Progenitor cell of endocrine pancreas (in vitro differentiated cells): Measurements from ENCODE around the gene CFAP57. TPM values are rescaled to one million over a fixed set of nuclear protein-coding genes. Genes with fewer than 3 reads are reported as not detected.
A peak's percentile ranks its signal among the peaks of the same experiment; 100 is the strongest.

Experiments used
- DNase-seq: peaks from one replicate; pipeline ENCODE4 v3.0.0; 2021; ENCODE audit warnings: low spot score; ENCODE audit not compliant: unreplicated experiment
- H3K27ac Mint-ChIP-seq: 2 replicates; pipeline ENCODE4 v1.8.0; 2021; ENCODE audit warnings: mild to moderate bottlenecking, moderate library complexity, mixed read lengths
- H3K27me3 Mint-ChIP-seq: 2 replicates; pipeline ENCODE4 v1.8.0; 2021; ENCODE audit warnings: mixed read lengths
- H3K36me3 Mint-ChIP-seq: 2 replicates; pipeline ENCODE4 v1.8.0; 2022; ENCODE audit warnings: mixed read lengths; ENCODE audit not compliant: insufficient read depth
- H3K4me1 Mint-ChIP-seq: 2 replicates; pipeline ENCODE4 v1.8.0; 2021; ENCODE audit warnings: low read depth, mixed read lengths
- H3K4me3 Mint-ChIP-seq: 2 replicates; pipeline ENCODE4 v1.8.0; 2021; ENCODE audit warnings: low read depth, mild to moderate bottlenecking, moderate library complexity, mixed read lengths
- H3K9me3 Mint-ChIP-seq: 2 replicates; pipeline ENCODE4 v1.8.0; 2021; ENCODE audit warnings: low read depth, mixed read lengths
- total RNA-seq: library from RNA; stranded (reverse); gene quantifications from 2 replicates; pipeline ENCODE4 v1.2.1, GENCODE V29; 2021
- TF ChIP-seq, protein P1 (sequence below): fragments of 200-600 bp; sonication (generic); IDR thresholded peaks from one replicate; pipeline ENCODE4 v1.5.0; 2021; ENCODE audit warnings: antibody characterized with exemption, mild to moderate bottlenecking; ENCODE audit not compliant: unreplicated experiment

CFAP57 gene
- total RNA-seq, 1 donor from 2014 or later = 2.2 TPM

DNA sequence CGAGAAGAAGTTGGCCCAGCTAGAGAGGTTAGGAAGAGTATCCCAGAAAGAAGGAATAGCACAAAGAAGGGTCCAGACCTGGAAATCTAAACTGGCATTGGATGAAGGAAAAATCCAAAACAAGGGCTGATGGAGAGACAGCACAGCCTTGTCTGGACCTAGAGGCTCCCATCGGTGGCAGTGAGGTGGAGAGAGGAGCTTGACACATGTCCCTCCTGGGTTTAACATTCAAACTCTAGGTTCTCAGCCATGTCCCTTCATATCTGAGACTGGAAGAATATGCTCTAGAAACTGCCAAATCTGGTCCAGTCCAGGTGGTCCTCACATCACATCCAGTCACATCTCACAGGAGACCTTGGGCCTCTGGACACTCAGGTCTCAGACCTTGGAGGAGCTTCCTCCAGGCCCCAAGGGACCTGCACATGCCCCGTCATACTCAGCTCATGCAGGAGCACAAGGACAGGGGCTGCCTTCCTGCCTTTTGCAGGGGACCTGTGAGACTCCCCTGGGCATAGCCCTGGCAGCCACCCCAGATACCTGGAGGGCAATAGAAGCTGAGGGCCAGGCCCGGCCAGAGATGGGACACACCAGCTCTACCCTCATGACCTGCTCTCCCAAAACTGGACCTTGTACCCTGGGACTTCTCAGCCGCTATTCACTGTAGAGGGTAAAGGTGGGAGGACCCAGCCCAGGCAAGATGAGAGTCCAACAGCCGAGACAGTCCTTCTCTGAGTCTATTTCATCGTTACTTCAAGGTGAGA, 105.2 kb downstream of the CFAP57 start:
- no peak overlapping the region for H3K4me3 Mint-ChIP-seq
- TF ChIP-seq, protein P1, sequence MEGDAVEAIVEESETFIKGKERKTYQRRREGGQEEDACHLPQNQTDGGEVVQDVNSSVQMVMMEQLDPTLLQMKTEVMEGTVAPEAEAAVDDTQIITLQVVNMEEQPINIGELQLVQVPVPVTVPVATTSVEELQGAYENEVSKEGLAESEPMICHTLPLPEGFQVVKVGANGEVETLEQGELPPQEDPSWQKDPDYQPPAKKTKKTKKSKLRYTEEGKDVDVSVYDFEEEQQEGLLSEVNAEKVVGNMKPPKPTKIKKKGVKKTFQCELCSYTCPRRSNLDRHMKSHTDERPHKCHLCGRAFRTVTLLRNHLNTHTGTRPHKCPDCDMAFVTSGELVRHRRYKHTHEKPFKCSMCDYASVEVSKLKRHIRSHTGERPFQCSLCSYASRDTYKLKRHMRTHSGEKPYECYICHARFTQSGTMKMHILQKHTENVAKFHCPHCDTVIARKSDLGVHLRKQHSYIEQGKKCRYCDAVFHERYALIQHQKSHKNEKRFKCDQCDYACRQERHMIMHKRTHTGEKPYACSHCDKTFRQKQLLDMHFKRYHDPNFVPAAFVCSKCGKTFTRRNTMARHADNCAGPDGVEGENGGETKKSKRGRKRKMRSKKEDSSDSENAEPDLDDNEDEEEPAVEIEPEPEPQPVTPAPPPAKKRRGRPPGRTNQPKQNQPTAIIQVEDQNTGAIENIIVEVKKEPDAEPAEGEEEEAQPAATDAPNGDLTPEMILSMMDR = no peak
- no peaks in the 10 kb centered on the region for H3K27me3 Mint-ChIP-seq
- H3K9me3 Mint-ChIP-seq = no peaks in the 10 kb centered on the region
- H3K27ac Mint-ChIP-seq = peak overlapping the region; percentile 94
- no peak for DNase-seq
- H3K36me3 Mint-ChIP-seq = peaks cover 21% of the 10 kb centered on the region
- H3K4me1 Mint-ChIP-seq = peaks cover 33% of the 10 kb centered on the region

DNA sequence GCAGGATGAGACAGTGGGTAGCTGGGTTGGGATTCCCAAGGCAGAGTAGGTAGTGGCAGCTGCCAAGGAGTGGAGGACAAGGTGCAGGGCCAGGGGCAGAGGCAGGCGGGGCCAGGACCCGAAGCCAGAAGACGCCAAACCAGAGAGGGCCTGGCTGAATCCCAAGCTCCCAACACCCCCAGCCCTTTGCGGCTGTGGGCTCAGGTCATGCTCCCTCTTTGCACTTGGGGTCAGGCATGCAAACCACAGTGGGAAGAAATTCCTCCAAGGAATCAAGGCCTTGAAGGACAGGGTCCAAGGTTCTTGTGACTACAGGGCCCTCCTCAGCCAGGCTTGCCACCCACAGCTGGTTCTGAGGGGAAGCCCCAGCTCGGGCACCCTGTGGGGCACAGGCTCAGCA, 107.0 kb downstream of the CFAP57 start:
- H3K27me3 Mint-ChIP-seq = no peaks in the 10 kb centered on the region
- no peaks in the 10 kb centered on the region for H3K9me3 Mint-ChIP-seq
- no peak overlapping the region for H3K4me3 Mint-ChIP-seq
- H3K27ac Mint-ChIP-seq = no peak overlapping the region
- peaks cover 41% of the 10 kb centered on the region for H3K4me1 Mint-ChIP-seq
- TF ChIP-seq, protein P1 = no peak
- no peak for DNase-seq
- H3K36me3 Mint-ChIP-seq = peaks cover 21% of the 10 kb centered on the region

DNA sequence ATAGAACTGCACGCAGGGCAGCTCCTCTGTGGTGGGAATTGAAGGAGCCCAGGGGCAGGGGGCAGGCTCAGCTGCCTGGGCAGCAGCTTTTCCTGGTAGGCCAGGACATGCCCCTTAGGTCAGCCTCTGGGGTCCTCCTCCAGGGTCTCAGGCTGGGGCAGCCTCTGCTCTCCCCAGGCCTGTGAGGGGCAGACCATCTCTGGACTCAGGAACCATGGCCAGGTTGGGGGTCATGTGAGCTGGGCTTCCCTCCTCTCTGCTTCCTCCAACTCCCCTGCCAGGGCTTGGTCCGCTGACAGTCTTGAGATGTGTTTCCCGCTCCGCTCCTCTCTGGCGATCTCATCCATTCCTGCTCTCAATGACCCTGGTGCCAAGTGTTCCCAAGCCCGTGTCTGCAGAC, 107.5 kb downstream of the CFAP57 start:
- peak overlapping the region; percentile 22 for H3K27ac Mint-ChIP-seq
- H3K9me3 Mint-ChIP-seq = no peaks in the 10 kb centered on the region
- DNase-seq = no peak

GRCh38 chr1:43280692-43281091, 108.6 kb downstream of the CFAP57 start:
- no peak overlapping the region for H3K27ac Mint-ChIP-seq
- peaks cover 21% of the 10 kb centered on the region for H3K36me3 Mint-ChIP-seq
- no peak for DNase-seq
- H3K9me3 Mint-ChIP-seq = no peaks in the 10 kb centered on the region
- peaks cover 47% of the 10 kb centered on the region for H3K4me1 Mint-ChIP-seq
- H3K4me3 Mint-ChIP-seq = no peak overlapping the region
- TF ChIP-seq, protein P1 = no peak
- H3K27me3 Mint-ChIP-seq = no peaks in the 10 kb centered on the region

More for the DNA sequence above, 107.5 kb downstream of the CFAP57 start:
- peaks cover 42% of the 10 kb centered on the region for H3K4me1 Mint-ChIP-seq
- TF ChIP-seq, protein P1 = no peak
- no peak overlapping the region for H3K4me3 Mint-ChIP-seq
- no peaks in the 10 kb centered on the region for H3K27me3 Mint-ChIP-seq
- peaks cover 21% of the 10 kb centered on the region for H3K36me3 Mint-ChIP-seq

- no peaks in the 10 kb centered on the region for H3K27me3 Mint-ChIP-seq
- H3K27ac Mint-ChIP-seq = peak overlapping the region; percentile 74
- H3K9me3 Mint-ChIP-seq = no peaks in the 10 kb centered on the region
These were observed 110.4 kb downstream of the CFAP57 start for GRCh38 chr1:43282220-43283195.

More at GRCh38 chr1:43282220-43283195, 110.4 kb downstream of the CFAP57 start:
- TF ChIP-seq, protein P1 = no peak
- no peak for DNase-seq
- Mint-ChIP-seq H3K4me1 (peaks cover 41% of the 10 kb centered on the region), H3K36me3 (peaks cover 19% of the 10 kb centered on the region), H3K4me3 (peak overlapping the region; percentile 11)
